Measurements from ENCODE around the gene ARAP3. TPM values are rescaled to one million over a fixed set of nuclear protein-coding genes. Genes with fewer than 3 reads are reported as not detected.

Gene ARAP3
- total and polyA plus RNA-seq, 9 of the 15 experiments (the other 6 are each of a cell fraction or from before 2014, with no cell fraction given), result 0.83 to 25.7 (median 6.4) TPM

- TF ChIP-seq SFPQ (IDR thresholded peaks at IDR 0.05; ENCODE audit: low read depth, low read length) (no peak), ZEB2 (IDR thresholded peaks at IDR 0.05) (no peak), ZNF407 (IDR thresholded peaks at IDR 0.05; ENCODE audit: low read depth) (no peak), PTBP1 (IDR thresholded peaks at IDR 0.05; ENCODE audit: low read depth, low read length) (peak; percentile 86; the same call in 1 of the 2 replicates), FOXP4 (CRISPR knock-in tag; IDR thresholded peaks at IDR 0.05; ENCODE audit: borderline replicate concordance) (peak; percentile 92; the same call in 1 of the 2 replicates), XRCC4 (IDR thresholded peaks at IDR 0.05; ENCODE audit: extremely low read depth, insufficient read depth, insufficient read length) (no peak), ZNF133 (CRISPR knock-in tag; IDR thresholded peaks at IDR 0.05) (no peak), KLF13 (tag; IDR thresholded peaks at IDR 0.05; ENCODE audit: borderline replicate concordance, low read depth) (no peak), BACH1 (tag; IDR thresholded peaks at IDR 0.05) (no peak), FOSL1 (tag; conservative IDR thresholded peaks at IDR 0.05) (peak; percentile 86), EWSR1 (IDR thresholded peaks at IDR 0.05; ENCODE audit: borderline replicate concordance, low read depth, partially characterized antibody) (no peak), ELF1 (tag; IDR thresholded peaks at IDR 0.05) (no peak), RFX7 (CRISPR knock-in tag; IDR thresholded peaks at IDR 0.05) (no peak), ARID1B (IDR thresholded peaks at IDR 0.05) (peak; percentile 76), ZNF3 (CRISPR knock-in tag; IDR thresholded peaks at IDR 0.05) (no peak), MED1 (CRISPR knock-in tag; IDR thresholded peaks at IDR 0.05; ENCODE audit: borderline replicate concordance) (no peak)
Measured at GRCh38 chr5:141692919-141693725, 11.1 kb upstream of the ARAP3 start (continued).

Measured in K562 (cell line).